T-cell (primary cell): ENCODE results near the gene MAN2A1. TPM values are rescaled to one million over a fixed set of nuclear protein-coding genes. Genes with fewer than 3 reads are reported as not detected.
A peak's percentile ranks its signal among the peaks of the same experiment; 100 is the strongest.

Experiments
- ATAC-seq, 4 experiments: fragments of 200-7000 bp in 3 of 4; fragments of 150-1000 bp in 1 of 4; cut with Tn5 transposase; replicated peaks in 1 of 4; 1 replicate in 3 of 4; 2 replicates in 1 of 4; pipeline ENCODE4 v1.10.0; 2021; ENCODE audit warnings: moderate library complexity in 3 of 4, mild to moderate bottlenecking in 2 of 4, moderate number of reproducible peaks in 1 of 4
- CTCF ChIA-PET, 2 donors: fragments of 300-600 bp; sonication (Branson Sonifier 250); formaldehyde crosslinking; loops; one replicate each; lab custom pipeline; 2022; ENCODE audit warnings: antibody characterized with exemption in 2 of 2; lab: Charles Lee
- POLR2A ChIA-PET, 2 donors: fragments of 300-600 bp; sonication (Branson Sonifier 250); formaldehyde crosslinking; loops; one replicate each; lab custom pipeline; 2022; ENCODE audit warnings: antibody characterized with exemption in 2 of 2; lab: Charles Lee
- DNase-seq, 35 experiments: peaks; one replicate each; pipeline versions ENCODE4 v3.0.0 to v3.0.0-alpha.2; 2013 to 2023
- H3K27ac ChIP-seq: one replicate; pipeline ENCODE4 v1.5.1; 2013; ENCODE audit warnings: low read length
- H3K27me3 ChIP-seq, 2 experiments: replicated peaks in 1 of 2; 1 replicate in 1 of 2; 2 replicates in 1 of 2; pipeline versions ENCODE4 v1.6.1 to v1.7.0; 2013; ENCODE audit warnings: low read length in 1 of 2, mixed read lengths in 1 of 2; ENCODE audit not compliant: control insufficient read depth in 2 of 2, insufficient read depth in 2 of 2; ENCODE audit errors: extremely low read depth in 1 of 2
- H3K36me3 ChIP-seq, 2 donors: 1 replicate in 1 of 2; 2 replicates in 1 of 2; pipeline versions ENCODE4 v1.6.1 to v1.7.0; 2013; ENCODE audit warnings: low read length in 1 of 2; ENCODE audit not compliant: control insufficient read depth in 2 of 2, insufficient read depth in 1 of 2; ENCODE audit errors: extremely low read depth in 1 of 2
- H3K4me1 ChIP-seq, 2 experiments: 1 replicate in 1 of 2; 2 replicates in 1 of 2; pipeline versions ENCODE4 v1.6.1 to v1.7.0; 2013; ENCODE audit warnings: low read length in 2 of 2, mixed read lengths in 1 of 2; ENCODE audit not compliant: insufficient read depth in 2 of 2, control insufficient read depth in 1 of 2; ENCODE audit errors: extremely low read depth in 1 of 2
- H3K4me3 ChIP-seq, 2 donors: 1 replicate in 1 of 2; 2 replicates in 1 of 2; pipeline versions ENCODE4 v1.5.1 to v1.7.0; 2013; ENCODE audit warnings: mild to moderate bottlenecking in 2 of 2, low read length in 1 of 2, moderate library complexity in 1 of 2; ENCODE audit not compliant: control insufficient read depth in 1 of 2; ENCODE audit errors: extremely low read depth in 1 of 2
- H3K9me3 ChIP-seq: 2 replicates; pipeline ENCODE4 v1.7.0; 2013
- H3K27ac Mint-ChIP-seq, 2 donors: one replicate each; pipeline ENCODE4 v1.8.0; 2020 to 2021; ENCODE audit warnings: mild to moderate bottlenecking in 2 of 2, mixed read lengths in 2 of 2
- H3K27me3 Mint-ChIP-seq, 2 donors: one replicate each; pipeline ENCODE4 v1.8.0; 2021 to 2022; ENCODE audit warnings: mixed read lengths in 2 of 2
- H3K36me3 Mint-ChIP-seq: one replicate; pipeline ENCODE4 v1.8.0; 2021; ENCODE audit warnings: mixed read lengths
- H3K4me1 Mint-ChIP-seq, 3 donors: one replicate each; pipeline ENCODE4 v1.8.0; 2020 to 2022; ENCODE audit warnings: mixed read lengths in 3 of 3, mild to moderate bottlenecking in 1 of 3
- H3K4me3 Mint-ChIP-seq, 3 donors: one replicate each; pipeline ENCODE4 v1.8.0; 2020 to 2022; ENCODE audit warnings: mild to moderate bottlenecking in 3 of 3, mixed read lengths in 3 of 3, moderate library complexity in 3 of 3
- H3K9me3 Mint-ChIP-seq, 3 donors: one replicate each; pipeline ENCODE4 v1.8.0; 2020 to 2022; ENCODE audit warnings: mixed read lengths in 3 of 3
- WGBS: methylation state at CpG from one replicate; pipeline ENCODE4 v1.1.5; 2013; ENCODE audit warnings: missing lambda C conversion rate; ENCODE audit not compliant: insufficient coverage; 5-methylcytosine and 5-hydroxymethylcytosine counted together
- total RNA-seq, 35 experiments: library from RNA in 6 of 35; stranded (reverse) in 6 of 35; fragments of 120-200 nt in 1 of 35; gene quantifications; one replicate each; pipeline versions ENCODE4 v1.2.1 to v1.2.4 and lab custom pipeline; 2013 to 2026

MAN2A1 gene
- total RNA-seq (10 to 100 TPM; 46.7 to 64.0 (median 50.4) TPM), total RNA-seq (lab: John Stamatoyannopoulos, UW) (113 to 264 (median 180) reads per million in 29 experiments)
- 82.9 TPM for total RNA-seq (2013)

DNA sequence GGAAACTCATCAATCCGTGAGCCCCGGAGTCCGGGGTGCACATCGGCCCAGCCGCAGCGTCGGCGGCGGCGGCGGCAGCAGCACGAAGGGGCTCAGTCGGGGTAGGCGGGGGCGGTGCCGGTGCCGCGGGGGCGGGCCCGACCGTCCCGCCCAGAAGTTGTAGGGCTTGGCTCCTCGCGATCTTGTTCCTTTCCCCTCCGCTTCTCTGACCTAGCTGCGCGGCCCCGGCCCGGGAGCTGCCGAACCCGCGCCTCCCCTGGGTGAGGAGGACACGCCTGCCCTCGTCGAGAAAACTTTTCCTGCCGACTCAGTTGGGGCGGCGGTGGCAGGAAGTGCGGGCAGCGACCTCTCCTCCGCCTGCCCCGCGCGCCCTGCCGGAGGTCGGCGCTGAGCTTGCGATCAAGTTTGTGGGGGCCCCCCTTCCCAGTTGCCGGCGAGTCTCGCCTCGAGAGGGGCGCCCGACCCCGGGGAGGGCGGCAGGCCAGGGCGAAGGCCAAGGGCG lies at the start of gene MAN2A1:
Gene MAN2A1 (plus strand): TSS at position 188 of the 502 bp plus-strand sequence. CDS start 491 bp downstream, outside the sequence.
- POLR2A ChIA-PET: interaction anchor here in 1 of 2 donors (0.6 to 1.2 kb wide), 4 partner anchors 10 to 1049 kb away, joined by 3 to 7 read pairs (median 4); partner anchors contain the start of genes PJA2 and SLC25A46
- no peaks in the 10 kb centered on the region for H3K27me3 Mint-ChIP-seq
- Histone ChIP-seq H3K4me3 (peak within 1 kb of the TSS; percentile 95 to 97), H3K36me3 (no peaks in the 10 kb centered on the region), H3K27ac (peak within 1 kb of the TSS; percentile 91), H3K9me3 (no peaks in the 10 kb centered on the region), H3K4me1 (peaks cover 18 to 23% of the 10 kb centered on the region in 2 experiments), H3K27me3 (no peaks in the 10 kb centered on the region)
- CTCF ChIA-PET: interaction anchor here (0.6 to 2.8 kb wide), 4 partner anchors 42 to 720 kb away, joined by 3 to 11 read pairs (median 5); no protein-coding TSS in a partner anchor
- peak within 1 kb of the TSS; percentile 88 to 93 for H3K27ac Mint-ChIP-seq
- no peaks in the 10 kb centered on the region for H3K9me3 Mint-ChIP-seq
- H3K4me3 Mint-ChIP-seq: peak within 1 kb of the TSS; percentile 84 to 90 (median 85)
- ATAC-seq (peak; percentile 70 to 74 (median 72)), DNase-seq (peak; percentile 66 to 88 (median 79))
- 0% methylated on average over 58 of the region's 58 CpGs for WGBS
- H3K36me3 Mint-ChIP-seq: no peaks in the 10 kb centered on the region
- peaks cover 42% of the 10 kb centered on the region in 3 donors for H3K4me1 Mint-ChIP-seq

DNA sequence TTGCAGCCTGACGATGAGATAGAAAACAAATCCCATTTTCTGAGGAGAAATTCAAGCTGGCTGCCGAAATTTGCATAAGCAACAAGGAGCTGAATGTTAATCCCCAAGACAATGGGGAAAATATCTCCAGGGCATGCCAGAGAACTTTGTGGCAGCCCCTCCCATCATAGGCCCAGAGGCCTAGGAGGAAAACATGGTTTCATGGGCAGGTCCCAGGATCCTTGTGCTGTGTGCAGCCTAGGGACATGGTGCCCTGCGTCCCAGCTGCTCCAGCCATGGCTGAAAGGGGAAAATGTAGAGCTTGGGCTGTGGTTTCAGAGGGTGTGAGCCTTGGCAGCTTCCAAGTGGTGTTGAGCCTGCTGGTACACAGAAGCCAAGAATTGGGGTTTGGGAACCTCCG lies 48.8 kb upstream of the MAN2A1 start:
- no peaks in the 10 kb centered on the region for H3K36me3 ChIP-seq
- H3K4me1 Mint-ChIP-seq: no peaks in the 10 kb centered on the region
- peaks cover 0 to 2% of the 10 kb centered on the region in 2 donors for H3K27me3 Mint-ChIP-seq
- ChIA-PET CTCF (no interaction called here), POLR2A (no interaction called here)
- no peaks in the 10 kb centered on the region for H3K4me1 ChIP-seq
- H3K27ac Mint-ChIP-seq: no peak overlapping the region
- H3K4me3 ChIP-seq: no peak overlapping the region
- no peak for DNase-seq
- no peak overlapping the region for H3K27ac ChIP-seq
- H3K9me3 ChIP-seq: no peaks in the 10 kb centered on the region
- no peak overlapping the region for H3K4me3 Mint-ChIP-seq
- ATAC-seq: no peak
- no peaks in the 10 kb centered on the region for H3K36me3 Mint-ChIP-seq
- no peaks in the 10 kb centered on the region for H3K27me3 ChIP-seq
- peaks cover 0 to 6% (median 0%) of the 10 kb centered on the region in 3 donors for H3K9me3 Mint-ChIP-seq
- WGBS: 92% methylated on average over 4 of the region's 4 CpGs

DNA sequence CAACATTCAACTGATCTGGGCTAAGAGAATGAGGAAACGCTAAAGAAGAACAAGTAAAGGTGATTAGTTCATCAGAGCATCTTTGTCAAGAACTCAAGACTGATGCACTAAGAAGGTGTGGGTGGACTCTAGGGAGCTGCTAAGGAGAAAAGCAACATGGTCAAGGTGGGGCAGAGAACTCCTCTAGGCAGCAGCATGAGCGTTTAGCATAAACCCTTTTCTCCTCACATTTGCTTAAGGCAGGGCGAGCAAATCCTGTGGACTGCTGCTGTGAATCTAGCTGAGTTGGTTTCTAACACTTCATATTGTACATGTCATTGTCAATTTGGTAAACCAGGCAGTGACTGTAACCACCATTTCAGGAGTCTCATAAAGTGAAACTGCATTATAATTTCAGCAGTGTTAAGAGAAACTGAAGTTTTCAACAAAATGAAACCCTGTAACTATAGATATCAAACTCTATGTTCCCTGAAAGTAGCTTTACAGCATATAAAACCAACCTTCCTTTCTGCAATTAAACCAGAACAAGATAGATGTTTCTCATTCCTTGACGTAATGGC lies 45.9 kb upstream of the MAN2A1 start:
- Histone ChIP-seq H3K4me3 (no peak overlapping the region), H3K27ac (no peak overlapping the region), H3K36me3 (no peaks in the 10 kb centered on the region), H3K4me1 (no peaks in the 10 kb centered on the region), H3K27me3 (no peaks in the 10 kb centered on the region), H3K9me3 (no peaks in the 10 kb centered on the region)
- DNase-seq: no peak
- WGBS: no CpG with 5 or more reads among the region's 4 CpGs
- Mint-ChIP-seq H3K4me3 (no peak overlapping the region), H3K36me3 (no peaks in the 10 kb centered on the region), H3K27me3 (no peaks in the 10 kb centered on the region), H3K4me1 (no peaks in the 10 kb centered on the region), H3K9me3 (peaks cover 0 to 6% (median 0%) of the 10 kb centered on the region in 3 donors), H3K27ac (no peak overlapping the region)
- ChIA-PET POLR2A (no interaction called here), CTCF (no interaction called here)
- no peak for ATAC-seq

DNA sequence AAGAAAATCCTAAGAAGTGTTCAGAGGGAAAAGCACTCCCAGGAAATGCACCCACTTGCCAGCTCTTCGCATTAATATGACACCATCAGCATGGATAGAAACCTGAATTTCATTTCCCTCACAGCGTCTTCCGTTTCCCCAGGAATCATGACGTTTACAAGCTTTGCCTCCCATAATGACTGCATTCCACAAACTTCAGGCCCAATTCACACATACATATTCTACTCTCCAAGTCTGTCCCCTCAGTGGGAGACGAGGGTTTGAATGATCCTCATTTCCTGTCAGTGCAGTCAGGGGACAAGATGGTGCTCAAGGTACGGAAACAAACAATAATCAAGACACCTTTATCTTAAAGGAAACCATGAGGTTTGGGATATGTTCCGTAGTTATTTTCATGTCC lies 44.9 kb upstream of the MAN2A1 start:
- Mint-ChIP-seq H3K36me3 (no peaks in the 10 kb centered on the region), H3K27ac (no peak overlapping the region), H3K9me3 (peaks cover 0 to 6% (median 0%) of the 10 kb centered on the region in 3 donors), H3K4me3 (no peak overlapping the region), H3K27me3 (no peaks in the 10 kb centered on the region), H3K4me1 (no peaks in the 10 kb centered on the region)
- no peak overlapping the region for H3K4me3 ChIP-seq
- DNase-seq (no peak), ATAC-seq (no peak)
- H3K36me3 ChIP-seq: no peaks in the 10 kb centered on the region
- H3K27me3 ChIP-seq: no peaks in the 10 kb centered on the region
- 94% methylated on average over 4 of the region's 7 CpGs for WGBS
- POLR2A ChIA-PET: no interaction called here
- H3K4me1 ChIP-seq: no peaks in the 10 kb centered on the region
- H3K9me3 ChIP-seq: no peaks in the 10 kb centered on the region
- CTCF ChIA-PET: no interaction called here
- H3K27ac ChIP-seq: no peak overlapping the region

DNA sequence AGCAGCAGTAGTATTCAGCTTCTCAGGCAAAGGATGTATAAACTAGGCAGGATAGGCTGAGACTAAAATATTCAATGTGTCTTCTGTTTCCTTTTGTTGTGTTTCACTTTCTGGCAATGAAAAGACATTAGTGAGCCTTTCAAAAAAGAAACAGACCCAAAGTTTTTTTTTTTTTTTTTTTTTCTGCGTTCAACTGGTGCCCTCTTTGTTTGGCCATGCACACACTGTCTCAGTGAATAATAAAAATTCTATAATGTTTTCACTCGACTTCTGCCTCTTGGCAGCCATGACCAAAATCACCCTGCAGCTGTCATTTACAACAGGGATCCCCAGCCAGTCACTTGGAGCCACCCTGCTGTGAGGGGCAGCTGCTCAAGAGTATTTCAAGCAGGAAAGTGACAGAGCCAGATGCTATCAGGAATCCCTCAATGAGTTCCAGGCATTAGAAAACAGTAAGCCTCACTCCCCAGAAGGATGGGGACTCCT lies 44.0 kb upstream of the MAN2A1 start:
- H3K27me3 Mint-ChIP-seq: no peaks in the 10 kb centered on the region
- no peaks in the 10 kb centered on the region for H3K4me1 ChIP-seq
- H3K36me3 Mint-ChIP-seq: no peaks in the 10 kb centered on the region
- H3K27me3 ChIP-seq: no peaks in the 10 kb centered on the region
- H3K9me3 ChIP-seq: no peaks in the 10 kb centered on the region
- no peaks in the 10 kb centered on the region for H3K36me3 ChIP-seq
- no peaks in the 10 kb centered on the region for H3K9me3 Mint-ChIP-seq
- CTCF ChIA-PET: no interaction called here
- no peak overlapping the region for H3K4me3 Mint-ChIP-seq
- 40% methylated on average over 1 of the region's 2 CpGs for WGBS
- DNase-seq (no peak), ATAC-seq (no peak)
- H3K27ac ChIP-seq: no peak overlapping the region
- H3K4me1 Mint-ChIP-seq: no peaks in the 10 kb centered on the region
- POLR2A ChIA-PET: no interaction called here
- no peak overlapping the region for H3K4me3 ChIP-seq
- no peak overlapping the region for H3K27ac Mint-ChIP-seq

DNA sequence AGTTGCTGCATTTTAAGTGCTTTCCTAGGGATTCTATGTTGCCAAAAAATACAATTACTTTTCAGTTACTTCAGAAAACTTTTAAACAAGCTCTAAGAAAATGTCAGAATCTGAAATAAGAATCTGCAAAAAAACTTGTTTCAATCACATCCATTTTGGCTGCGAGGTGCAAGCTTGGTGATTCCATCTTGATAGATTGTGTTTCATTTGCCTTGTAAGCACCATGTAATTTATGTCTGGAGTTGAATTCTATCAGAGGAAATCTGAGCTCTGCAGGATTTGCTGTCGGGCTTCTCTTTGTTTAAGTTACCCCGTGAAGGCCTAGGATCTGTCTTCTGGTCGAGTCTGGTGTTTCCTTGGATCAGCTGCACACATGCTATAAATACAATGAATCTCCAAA lies 40.4 kb upstream of the MAN2A1 start:
- H3K27ac ChIP-seq: no peak overlapping the region
- no peaks in the 10 kb centered on the region for H3K9me3 Mint-ChIP-seq
- no peaks in the 10 kb centered on the region for H3K4me1 Mint-ChIP-seq
- H3K36me3 Mint-ChIP-seq: no peaks in the 10 kb centered on the region
- H3K4me1 ChIP-seq: no peaks in the 10 kb centered on the region
- no peak overlapping the region for H3K4me3 Mint-ChIP-seq
- CTCF ChIA-PET: no interaction called here
- WGBS: no CpG with 5 or more reads among the region's 4 CpGs
- H3K27me3 Mint-ChIP-seq: peaks cover 0 to 1% of the 10 kb centered on the region in 2 donors
- H3K36me3 ChIP-seq: no peaks in the 10 kb centered on the region
- H3K4me3 ChIP-seq: no peak overlapping the region
- POLR2A ChIA-PET: interaction anchor here in 1 of 2 donors (0.7 kb wide), 1 partner anchor 276 kb away, joined by 4 read pairs; no protein-coding TSS in a partner anchor
- H3K9me3 ChIP-seq: no peaks in the 10 kb centered on the region
- no peaks in the 10 kb centered on the region for H3K27me3 ChIP-seq
- DNase-seq (no peak), ATAC-seq (no peak)
- no peak overlapping the region for H3K27ac Mint-ChIP-seq
